CD4-positive, alpha-beta T cell treated with Interleukin-2 at 100 ng/mL for 4 hours (primary cell): Measurements from ENCODE around the gene SLC30A3.

Source experiments
- DNase-seq: peaks from one replicate; pipeline ENCODE4 v3.0.0-alpha.2; 2020; ENCODE audit warnings: low spot score

Gene SLC30A3

DNA sequence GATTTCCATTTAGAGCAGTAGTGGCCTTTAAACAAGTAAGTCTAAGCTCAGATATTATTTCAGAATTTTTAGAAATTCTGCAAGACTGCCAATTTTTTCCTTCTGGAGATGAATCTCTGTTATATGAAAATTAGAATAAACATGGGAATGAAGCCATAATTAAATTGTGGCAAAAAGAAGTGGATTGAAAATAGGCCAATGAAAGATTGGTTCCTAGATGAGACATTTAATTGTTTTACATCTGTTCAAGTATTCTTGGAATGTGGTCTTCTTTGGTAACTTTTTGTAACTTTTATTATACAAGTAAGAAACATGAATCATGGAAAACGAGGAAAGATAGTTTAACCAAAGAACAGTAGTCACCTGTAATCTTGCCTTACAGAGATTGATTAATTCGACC is 35.3 kb downstream of the SLC30A3 start:
- no peak for DNase-seq

DNA sequence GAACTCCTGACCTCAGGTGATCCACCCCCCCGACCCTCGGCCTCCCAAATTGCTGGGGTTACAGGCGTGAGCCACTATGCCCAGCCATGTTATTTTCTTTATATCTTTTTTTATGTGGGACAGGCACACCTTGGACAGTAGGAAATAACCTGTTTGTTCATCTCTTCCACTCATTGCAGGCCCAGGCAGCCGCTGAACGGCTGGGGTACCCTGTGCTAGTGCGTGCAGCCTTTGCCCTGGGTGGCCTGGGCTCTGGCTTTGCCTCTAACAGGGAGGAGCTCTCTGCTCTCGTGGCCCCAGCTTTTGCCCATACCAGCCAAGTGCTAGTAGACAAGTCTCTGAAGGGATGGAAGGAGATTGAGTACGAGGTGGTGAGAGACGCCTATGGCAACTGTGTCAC is 37.3 kb downstream of the SLC30A3 start:
- no peak for DNase-seq

DNA sequence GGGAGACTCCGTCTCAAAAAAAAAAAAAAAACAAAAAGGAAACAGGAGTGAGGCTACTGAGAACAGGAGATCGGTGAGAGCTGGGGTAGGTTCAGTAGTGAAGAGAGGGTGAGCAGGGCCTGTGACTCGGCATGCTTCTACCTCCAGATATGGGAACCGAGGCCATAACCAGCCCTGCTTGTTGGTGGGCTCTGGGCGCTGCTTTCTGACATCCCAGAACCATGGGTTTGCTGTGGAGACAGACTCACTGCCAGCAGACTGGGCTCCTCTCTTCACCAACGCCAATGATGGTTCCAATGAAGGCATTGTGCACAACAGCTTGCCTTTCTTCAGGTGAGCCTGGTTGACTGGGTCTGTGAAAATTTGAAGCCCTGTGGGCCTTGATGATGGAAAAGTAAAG is 39.4 kb downstream of the SLC30A3 start:
- no peak for DNase-seq

DNA sequence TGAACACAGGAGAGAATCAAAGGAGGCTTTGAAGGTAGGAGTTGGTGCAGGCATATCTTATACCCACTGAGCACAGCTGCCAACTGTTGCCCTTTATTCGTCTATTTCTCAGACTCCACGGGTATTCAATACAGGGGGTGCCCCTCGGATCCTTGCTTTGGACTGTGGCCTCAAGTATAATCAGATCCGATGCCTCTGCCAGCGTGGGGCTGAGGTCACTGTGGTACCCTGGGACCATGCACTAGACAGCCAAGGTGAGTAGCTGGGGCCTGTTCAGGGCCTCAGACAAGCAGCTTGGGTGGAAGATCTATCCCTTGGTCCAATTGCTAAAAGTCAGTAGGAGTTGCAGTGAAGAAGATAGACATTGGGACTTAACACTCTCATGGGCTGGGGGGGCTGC is 40.4 kb downstream of the SLC30A3 start:
- DNase-seq = no peak

DNA sequence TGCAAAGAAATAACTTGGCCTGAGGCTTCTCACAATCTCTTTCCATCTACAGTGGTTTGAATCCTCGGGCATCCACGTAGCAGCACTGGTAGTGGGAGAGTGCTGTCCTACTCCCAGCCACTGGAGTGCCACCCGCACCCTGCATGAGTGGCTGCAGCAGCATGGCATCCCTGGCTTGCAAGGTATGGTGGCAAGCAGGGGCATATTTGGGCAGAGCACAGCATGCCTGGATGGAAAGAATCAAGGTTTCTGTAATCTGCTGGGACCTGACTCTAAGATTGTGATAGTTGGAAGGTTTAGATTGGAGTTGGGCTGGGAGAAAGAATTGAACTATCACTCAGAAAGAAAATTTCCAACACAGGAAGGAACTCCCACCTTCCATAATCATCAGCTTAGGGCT is 41.7 kb downstream of the SLC30A3 start:
- DNase-seq = no peak

DNA sequence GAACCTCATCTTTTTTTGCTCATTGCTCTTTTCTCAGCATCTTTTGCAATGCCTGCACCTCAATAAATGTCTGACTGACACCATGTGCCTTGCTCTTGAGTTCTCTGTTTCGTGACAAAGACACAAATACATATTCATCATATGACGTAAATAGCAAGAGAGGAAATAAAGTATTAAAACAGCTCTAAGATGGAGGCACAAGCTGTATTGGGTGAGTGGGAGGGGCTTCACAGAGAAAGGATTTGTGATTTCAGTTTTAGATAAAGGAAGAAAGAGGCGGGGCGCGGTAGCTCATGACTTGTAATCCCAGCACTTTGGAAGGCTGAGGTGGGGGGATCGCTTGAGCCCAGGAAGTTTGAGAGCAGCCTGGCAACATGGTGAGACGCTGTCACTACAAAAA is 42.8 kb downstream of the SLC30A3 start:
- DNase-seq = no peak

DNA sequence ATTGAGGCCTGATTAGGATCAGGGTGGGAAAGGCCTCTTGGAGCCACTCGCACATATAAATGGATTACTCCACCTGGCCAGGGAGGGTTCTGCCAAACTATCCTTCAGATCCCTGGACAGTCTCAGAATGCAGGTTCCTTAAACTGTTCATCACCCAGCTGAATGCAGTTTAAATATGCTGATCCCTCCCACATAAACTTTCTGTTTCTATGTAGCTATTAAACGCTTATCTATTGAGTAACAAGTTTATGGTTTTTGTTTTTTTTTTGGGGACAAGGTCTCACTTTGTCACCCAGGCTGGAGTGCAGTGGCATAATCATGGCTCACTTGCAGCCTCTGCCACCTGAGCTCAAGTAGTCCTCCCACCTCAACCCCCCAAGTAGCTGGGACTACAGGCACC is 43.8 kb downstream of the SLC30A3 start:
- no peak for DNase-seq

DNA sequence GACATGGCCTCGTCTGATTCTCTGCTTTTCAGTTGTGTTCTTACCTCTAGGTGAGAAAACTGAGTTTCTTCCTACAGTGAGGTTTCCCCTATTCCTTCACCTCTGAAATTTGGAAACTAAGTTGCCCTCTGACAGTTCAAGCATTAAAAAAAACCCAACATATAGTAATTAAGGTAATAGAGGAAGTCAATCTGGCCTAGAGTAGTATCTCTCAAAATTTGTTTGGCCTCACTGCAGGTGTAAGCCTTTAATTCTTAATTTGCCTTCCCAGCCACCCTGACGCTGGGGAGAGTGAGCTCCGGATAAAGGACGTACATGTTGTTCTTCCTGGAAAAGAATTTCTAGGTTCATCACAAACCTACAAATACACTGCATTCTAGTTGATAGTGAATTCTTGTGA is 44.2 kb downstream of the SLC30A3 start:
- DNase-seq = no peak

DNA sequence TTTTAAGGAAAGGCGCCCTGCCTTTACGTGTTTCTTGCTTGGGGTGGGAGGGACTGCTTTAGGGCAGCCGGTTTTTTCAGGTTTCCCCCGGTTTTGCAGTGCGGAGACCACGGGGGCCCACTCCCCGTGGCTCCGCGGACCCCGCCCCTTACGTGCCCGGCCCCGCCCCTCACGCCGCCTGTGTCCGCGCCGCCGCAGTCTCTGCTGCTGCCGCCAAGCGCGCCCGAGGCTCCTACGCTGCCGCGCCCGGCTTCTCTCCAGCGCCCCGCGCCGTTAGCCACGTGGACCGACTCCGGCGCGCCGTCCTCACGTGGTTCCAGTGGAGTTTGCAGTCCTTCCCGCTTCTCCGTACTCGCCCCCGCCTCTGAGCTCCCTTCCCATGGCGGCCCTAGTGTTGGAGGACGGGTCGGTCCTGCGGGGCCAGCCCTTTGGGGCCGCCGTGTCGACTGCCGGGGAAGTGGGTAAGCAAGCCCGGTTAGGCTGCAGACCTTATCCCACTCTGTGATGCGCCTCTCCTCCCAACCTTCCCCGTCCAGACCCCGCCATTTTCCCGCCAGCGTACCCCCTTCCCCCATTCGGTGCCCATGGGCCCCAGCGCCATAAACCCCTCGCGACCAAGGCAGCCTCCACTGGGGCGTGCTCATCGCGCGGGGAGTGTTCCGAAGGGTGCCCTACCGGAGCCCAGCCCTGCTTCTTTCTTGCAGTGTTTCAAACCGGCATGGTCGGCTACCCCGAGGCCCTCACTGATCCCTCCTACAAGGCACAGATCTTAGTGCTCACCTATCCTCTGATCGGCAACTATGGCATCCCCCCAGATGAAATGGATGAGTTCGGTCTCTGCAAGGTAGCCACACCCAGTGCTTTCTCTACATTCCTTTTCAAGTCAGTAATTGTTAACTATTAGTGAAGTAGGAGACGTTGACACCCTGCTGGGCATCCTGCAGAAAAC is 45.4 kb downstream of the SLC30A3 start, which contains the start of gene CAD:
TSS of gene CAD (plus strand) at position 197 of the 949 bp plus-strand sequence. CDS start at position 380, 183 bp downstream.
- peak; percentile 87 for DNase-seq

DNA sequence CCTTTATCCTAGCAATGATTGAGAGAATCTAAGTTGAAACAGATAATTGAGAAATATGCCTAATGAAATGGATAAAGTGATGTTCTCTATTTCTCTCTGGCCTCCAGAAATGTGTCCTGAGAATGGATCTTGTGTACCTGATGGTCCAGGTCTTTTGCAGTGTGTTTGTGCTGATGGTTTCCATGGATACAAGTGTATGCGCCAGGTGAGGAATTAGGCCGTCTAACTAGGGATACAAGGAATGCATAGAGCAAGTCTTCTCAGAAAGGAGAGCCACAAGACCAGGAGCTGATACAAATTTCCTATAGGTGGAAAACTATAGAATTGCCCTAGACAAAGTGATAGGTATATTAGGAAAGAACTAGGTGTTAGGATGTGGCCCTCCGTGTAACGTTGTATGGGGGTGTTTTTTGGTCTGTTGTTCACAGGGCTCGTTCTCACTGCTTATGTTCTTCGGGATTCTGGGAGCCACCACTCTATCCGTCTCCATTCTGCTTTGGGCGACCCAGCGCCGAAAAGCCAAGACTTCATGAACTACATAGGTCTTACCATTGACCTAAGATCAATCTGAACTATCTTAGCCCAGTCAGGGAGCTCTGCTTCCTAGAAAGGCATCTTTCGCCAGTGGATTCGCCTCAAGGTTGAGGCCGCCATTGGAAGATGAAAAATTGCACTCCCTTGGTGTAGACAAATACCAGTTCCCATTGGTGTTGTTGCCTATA is 46.3 kb downstream of the SLC30A3 start:
- DNase-seq = no peak

DNA sequence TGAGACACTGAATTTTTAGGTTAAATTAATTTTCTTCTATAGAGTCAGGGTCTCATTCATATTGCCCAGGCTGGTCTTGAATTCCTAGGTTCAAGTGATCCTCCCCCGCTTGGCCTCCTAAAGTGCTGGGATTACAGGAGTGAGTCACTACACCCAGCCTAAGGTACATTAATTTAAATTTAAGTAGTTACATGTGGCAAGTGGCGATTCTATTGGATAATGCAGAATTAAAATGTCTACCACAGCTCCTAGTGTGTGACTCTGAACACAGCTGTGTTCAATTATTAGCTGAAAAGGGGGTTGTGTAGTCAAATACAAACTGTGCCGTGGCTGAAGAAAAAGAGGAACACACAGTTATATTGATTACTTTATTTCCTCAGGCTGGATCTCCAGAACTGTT is 47.9 kb downstream of the SLC30A3 start:
- DNase-seq = no peak

DNA sequence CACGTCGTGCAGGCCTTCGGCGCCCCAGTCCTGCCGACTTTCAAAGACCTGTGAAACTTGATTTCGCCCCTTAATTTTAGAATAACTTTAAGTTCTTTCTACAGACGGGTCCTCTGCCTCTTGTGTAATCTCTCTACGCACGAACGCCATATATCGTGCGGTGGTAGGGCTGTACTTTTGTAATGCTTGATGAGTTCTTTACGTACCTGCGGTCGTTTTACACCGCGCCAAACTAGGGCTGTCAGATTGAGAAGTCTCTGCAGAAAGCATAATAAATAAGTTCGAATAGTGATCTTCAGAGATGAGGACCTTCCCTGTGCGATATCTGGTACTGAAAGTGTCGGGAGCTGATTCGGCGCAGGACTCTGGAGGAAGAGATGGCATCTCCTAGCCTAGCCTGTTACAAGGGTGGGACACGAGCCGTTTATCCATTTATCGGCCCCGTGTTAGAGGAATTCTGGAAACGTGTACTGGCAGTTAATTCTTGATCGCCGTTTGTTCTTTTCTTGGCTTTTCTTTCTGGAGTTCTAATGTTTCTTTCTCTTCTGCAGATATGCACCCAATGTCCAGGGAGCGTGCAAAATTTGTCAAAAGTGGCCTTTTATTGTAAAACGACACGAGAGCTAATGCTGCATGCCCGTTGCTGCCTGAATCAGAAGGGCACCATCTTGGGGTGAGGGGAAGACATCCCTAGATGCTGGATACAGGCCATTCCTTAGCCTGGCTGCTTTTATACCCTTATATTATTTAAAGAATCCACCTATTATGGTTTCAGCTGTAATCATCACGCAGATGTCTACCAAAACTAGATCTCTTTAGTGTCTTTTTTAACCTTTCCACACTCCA is 50.0 kb downstream of the SLC30A3 start:
- peak; percentile 40 for DNase-seq

DNA sequence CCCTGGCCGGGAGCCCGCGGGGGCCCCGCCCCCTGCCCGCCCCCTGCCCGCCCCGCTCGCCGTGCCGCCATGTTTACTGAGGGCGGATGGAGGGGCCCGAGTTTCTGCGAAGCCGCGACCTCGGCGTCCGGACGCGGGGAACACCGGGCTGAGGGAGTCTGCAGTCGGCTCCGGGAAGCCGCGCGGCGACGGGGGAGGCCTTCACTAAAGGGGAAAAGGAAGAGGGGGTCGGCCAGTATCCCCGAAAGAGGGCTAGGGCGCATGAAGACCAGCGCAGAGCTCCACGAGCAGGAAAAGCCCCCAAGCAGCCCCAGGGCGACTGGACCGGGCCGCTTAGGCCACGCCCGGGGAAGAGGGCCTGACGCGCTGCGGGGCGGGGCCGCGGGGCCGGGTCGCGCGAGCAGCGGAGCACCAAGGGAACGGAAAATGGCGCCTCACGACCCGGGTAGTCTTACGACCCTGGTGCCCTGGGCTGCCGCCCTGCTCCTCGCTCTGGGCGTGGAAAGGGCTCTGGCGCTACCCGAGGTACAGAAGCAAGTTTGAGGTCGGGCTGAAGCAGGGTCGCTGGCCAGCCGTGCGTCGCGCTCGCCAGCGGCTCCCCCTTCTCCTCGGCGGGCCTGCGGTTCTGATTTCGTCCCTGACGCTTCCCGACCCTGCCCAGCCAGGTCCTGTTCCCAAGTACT is 50.8 kb downstream of the SLC30A3 start, which contains the start of the genes ATRAID and SLC5A6:
TSS of gene ATRAID (plus strand) at position 99 of the 683 bp plus-strand sequence. CDS start at position 427, 328 bp downstream.
TSS of gene SLC5A6 (minus strand) at position 326 of the 683 bp plus-strand sequence. CDS start 4,618 bp downstream, outside the sequence.
- peak; percentile 85 for DNase-seq

DNA sequence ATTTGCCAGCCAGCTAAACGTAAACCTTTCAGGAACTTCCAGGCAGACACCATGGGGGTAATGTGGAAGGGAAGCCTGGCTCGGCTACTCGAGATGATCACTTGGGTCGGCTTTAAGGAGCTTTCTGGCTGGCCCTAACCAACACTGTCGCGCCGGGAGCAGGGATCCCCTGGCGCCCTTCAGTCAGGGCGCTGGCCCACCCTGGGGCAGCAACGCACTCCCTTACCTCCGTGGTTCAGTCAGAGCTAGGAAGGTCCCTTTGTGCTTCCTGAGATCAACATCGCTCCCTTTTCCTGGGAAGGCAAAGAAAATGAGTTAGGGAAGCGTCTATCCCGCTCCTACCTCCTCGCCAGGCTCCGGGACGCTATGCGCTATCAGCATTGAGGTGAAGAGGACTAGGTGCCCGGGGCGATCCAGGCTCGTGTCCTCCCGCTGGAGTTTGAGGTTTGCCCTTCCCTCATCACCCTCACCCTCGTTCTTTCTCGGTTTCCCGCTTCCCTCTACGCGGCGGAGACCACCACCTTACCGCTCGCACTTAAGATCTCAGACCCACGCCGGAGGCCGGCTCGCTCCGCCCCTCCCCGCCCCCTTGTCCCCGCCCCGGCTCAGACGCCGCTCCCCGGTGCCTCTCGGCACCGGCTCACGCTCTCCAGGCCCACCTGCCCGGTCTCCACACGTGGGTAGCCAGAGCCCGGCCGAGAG is 51.5 kb downstream of the SLC30A3 start:
- DNase-seq = no peak

DNA sequence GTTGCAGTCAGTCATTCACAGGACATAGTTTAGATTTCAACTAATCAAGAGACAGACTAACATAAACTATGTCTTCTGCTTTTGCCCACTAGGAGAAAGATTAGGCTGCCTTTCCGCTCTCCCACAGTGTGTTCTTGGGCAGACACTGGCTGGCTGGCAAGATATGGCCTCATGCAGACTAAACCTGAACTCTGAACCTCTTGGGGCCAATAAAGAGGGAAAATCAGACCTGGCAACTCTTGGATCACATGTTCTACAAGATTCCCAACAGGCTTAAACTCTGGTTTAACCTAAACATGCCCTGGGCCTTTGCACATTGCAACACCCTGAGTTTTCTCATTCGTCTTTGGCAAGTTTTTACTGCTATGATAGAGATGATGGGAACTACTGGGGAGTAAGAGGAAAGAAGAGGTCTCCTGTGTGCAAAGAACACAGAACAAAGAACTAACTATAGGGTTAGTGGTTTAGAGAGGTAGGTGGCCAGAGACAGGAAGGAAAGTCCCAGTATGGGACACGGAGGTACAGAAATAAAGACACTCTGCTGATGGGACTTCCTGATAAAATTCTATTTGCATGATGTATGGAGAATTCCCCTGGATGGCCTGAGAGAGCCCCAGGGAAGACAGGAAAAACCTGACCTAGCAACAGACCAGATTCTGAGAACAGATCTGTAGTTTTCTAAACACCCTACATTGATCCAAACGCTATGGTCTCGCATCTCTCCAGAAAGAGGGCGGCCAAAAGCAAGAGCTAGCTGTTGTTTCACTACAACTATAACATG is 53.0 kb downstream of the SLC30A3 start:
- no peak for DNase-seq

DNA sequence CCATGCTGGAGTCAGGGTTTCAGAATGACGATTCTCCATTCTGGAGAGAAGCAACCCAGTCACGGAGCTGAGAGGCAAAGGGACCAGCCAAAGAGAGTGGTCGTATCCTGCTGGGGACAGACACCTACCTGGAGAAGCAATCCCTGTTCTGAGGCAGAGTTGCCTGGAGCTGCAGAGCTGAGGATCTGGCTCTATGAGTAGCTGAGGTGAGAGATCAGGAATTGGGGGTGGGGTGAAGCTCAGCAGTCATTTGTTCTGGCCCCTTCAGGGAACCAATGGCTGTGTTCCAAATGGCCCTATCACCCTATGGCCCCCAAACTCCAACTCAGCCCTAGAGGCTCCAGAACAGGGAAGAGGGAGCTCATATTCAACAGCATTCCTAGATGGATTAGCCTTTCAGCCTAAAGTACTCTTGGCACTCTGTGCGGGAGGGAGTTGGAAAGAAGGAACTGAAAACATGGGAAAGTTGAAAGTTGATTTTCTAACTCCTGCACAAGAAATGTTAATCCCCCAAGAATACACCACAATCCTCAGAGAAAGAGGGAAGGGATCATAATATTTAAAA is 54.3 kb downstream of the SLC30A3 start:
- no peak for DNase-seq

DNA sequence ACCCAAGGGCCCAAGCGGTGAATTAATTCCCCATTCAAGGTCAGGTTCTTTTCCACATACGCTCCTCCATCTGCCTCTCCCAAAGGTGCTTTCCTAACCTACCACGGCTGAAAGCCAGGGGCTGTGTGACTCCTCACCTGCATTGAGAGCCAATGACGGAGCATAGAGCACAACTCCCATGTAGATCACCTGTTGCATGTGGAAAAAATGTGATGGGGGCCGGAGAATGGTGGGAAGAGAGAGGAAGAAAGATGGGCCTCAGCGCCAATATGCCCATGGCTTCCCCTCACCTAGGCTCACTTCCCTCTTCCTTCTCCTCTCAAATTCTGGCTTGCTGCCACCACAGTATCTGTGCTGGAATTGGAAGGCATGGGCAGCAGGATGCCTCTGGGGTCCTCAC is 56.5 kb downstream of the SLC30A3 start:
- no peak for DNase-seq

DNA sequence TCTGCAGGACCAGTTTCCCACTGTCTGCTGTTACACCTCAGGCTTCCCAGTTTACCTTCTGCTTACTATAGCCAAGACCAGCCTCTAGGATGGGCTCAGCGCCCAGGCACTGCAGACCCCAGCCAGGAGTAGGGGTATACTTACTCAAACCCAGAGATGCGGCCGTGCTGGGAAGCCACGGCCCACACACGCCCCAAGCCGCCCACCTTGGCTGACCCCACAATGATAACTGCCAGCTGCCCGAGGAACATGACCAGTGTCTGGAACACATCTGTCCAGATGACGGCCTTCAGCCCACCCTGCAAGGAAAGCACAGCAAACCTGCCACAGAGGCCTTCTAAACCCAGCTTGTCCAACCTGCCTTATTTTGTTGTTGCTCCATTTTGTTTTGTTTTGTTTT is 57.6 kb downstream of the SLC30A3 start:
- no peak for DNase-seq

DNA sequence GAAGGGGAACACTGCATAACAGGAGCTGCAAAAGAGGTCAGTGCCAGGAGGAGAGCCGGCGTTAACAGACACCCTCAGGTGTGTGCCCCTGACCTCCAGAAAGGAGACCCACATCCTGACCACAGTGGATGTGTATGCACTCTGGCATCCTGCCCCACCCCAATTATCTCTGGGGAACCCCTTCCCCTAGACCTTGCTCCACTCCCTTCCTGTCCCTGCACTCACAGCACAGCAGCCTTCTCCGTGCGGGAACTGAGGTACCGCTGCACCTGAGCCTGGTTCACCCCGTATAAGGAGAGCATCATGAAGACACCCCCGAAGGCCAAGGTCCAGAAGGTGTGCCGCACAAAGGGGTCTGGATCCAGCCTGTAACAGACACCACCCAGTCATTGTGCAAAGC is 58.3 kb downstream of the SLC30A3 start:
- no peak for DNase-seq

DNA sequence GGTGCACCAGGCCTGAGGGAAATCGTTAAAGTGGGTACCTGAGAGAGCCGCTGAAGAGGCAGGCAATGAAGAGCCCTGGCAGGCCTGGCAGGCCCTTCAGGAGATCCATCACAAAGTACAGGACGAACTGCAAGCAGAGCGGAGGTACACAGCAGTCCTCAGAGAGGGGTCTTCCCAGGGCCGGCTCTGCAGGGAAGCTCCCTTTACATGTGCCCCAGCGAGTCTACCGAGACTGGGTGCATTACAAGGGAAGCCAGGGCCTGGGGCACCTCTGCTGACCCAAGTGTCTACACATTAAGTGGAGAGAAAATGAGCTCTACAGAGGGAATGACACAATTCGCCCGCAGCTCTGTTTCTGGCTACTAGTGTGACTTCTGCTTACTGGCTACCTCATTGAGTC is 59.1 kb downstream of the SLC30A3 start:
- no peak for DNase-seq
